GM12872 (cell line): Measurements from ENCODE around the gene SSR4.

ENCODE experiments used
- CTCF ChIP-seq: IDR thresholded peaks from 3 replicates; pipeline ENCODE4 v1.5.1; 2011; ENCODE audit warnings: low read depth, mild to moderate bottlenecking, low read length, moderate library complexity; ENCODE audit not compliant: insufficient read depth

The SSR4 gene

DNA sequence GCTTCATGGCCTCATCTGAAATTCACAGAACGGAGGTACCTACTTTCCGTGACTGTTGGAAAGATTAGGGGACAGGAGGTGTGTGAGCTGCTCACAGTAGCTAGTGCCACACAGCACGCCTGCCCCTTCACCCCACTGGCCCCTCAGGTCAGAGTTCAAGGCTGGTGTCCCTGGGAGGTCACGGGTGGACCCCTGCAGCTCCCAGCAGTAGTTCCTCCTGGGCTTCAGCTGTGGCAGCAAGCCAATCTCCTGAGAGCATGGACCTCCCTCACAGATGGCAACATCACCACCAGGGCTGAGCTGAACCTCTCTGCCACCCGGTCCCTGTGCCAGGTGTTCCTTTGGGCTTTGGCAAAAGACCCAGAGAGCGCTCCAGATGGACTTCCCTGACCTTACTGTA is 2.1 kb upstream of the SSR4 start:
- TF ChIP-seq CTCF, result no peak

DNA sequence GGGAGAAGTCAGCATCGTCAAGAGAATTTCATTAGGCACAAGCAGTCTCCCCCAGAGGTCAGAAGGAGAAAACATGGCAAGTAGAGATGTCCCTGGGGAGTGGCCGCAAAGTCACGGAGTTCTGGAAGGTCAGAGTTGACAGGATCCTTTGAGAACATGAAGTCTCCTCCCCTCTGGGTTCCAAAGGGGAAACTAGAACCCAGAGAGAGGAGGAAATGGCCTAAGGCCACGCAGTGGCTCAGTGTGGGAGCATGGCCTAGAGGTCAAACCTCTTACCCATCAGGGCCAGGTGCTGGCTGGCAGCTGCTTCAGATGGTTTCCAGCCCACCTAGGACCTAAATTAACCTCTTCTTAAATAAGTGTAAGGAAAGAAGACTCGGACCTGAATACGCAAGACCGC is 1.2 kb upstream of the SSR4 start:
- no peak for TF ChIP-seq CTCF

GRCh38 chrX:153794897-153795816 is 689 bp downstream of the SSR4 start:
- no peak for TF ChIP-seq CTCF

DNA sequence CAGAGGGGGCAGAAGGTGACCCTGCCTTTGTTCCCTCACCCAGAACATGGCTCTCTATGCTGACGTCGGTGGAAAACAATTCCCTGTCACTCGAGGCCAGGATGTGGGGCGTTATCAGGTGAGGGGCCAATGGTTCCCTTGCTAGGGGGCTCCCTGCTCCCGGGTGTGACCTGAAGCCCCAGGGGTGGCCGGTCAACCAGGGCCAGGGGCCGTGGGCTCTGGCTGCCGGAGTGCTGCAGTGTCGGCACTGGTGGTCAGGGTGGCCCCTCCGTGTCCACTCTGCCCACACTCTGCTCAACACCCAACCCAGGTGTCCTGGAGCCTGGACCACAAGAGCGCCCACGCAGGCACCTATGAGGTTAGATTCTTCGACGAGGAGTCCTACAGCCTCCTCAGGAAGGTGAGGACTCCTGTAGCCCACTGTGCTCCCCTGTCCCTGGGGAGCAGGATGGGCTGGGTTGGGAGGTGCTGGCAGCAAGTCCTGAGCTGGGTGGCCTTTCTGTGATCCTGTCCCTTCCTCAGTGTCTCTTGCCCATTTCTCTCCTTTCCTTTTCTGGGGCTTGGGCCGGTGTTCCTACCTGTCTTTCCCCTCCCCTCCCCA is 3.0 kb downstream of the SSR4 start:
- TF ChIP-seq CTCF, result no peak

DNA sequence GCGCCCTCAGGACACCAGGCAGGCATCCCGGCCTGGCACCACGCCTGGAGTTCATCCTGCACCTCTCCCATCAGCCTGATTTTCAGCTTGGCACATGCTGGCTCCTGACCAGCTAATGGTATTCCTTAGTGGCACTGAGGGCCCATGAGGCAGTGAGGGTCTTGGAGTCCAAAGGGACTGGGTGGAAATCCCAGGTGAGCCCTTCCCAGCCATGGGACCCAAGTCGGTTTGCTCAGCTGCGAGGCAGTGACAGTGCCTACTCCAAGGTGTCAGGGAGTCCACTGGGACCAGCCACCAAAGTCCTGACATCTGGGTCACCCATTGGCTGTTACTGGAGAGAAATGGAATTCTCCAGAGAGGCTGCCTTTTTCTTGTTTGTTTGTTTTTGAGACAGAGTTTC is 4.9 kb downstream of the SSR4 start:
- TF ChIP-seq CTCF, result no peak

DNA sequence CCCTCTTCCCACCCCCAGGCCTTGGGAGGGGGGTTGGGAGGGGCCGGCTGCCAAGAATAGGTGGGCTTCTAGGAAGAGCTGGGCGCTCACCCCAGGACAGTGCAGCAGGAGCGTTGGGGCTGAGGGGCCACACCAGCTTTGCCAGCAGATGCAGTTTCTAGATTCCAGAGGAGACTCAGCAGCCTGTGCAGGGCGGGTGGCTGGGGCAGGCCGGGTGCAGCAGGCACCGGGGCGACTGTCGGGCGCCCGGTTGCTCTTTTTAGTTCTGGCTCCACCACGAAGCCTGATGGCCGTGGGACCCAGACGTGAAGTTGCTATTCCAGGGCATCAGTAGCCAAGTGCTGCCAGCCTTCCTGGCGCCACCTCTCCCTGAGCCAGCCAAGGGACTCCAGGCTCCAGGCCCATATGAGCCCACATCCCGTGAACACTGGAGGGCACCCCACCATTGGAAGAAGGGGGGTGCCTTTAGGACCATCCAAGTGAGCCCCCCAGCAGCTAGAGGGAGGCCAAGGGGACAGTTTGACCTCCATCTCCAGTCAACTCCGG is 5.8 kb downstream of the SSR4 start:
- TF ChIP-seq CTCF, result no peak

GRCh38 chrX:153800746-153801145 is 6.3 kb downstream of the SSR4 start:
- no peak for TF ChIP-seq CTCF
